H9 (cell line): Measurements from ENCODE around the gene TLE5. TPM values are rescaled to one million over a fixed set of nuclear protein-coding genes. Genes with fewer than 3 reads are reported as not detected.

Experiments used
- DNase-seq: peaks from one replicate; pipeline ENCODE4 v3.0.0-alpha.2; 2017
- H2AFZ ChIP-seq: one replicate; pipeline ENCODE4 v1.6.1; 2013; ENCODE audit warnings: mild to moderate bottlenecking, low read length, control low read depth, moderate library complexity
- H2AK5ac ChIP-seq: 2 replicates; pipeline ENCODE4 v1.6.1; 2013; ENCODE audit warnings: low read length, control low read depth, mixed read lengths; ENCODE audit not compliant: insufficient read length
- H2BK120ac ChIP-seq: one replicate; pipeline ENCODE4 v1.6.1; 2013; ENCODE audit warnings: low read depth, mild to moderate bottlenecking, low read length, control low read depth, inconsistent platforms; ENCODE audit not compliant: poor library complexity, severe bottlenecking
- H2BK12ac ChIP-seq: 2 replicates; pipeline ENCODE4 v1.6.1; 2013; ENCODE audit warnings: low read length, control low read depth, mixed read lengths, low read depth; ENCODE audit not compliant: insufficient read length
- H2BK15ac ChIP-seq: 2 replicates; pipeline ENCODE4 v1.6.1; 2013; ENCODE audit warnings: low read depth, low read length, control low read depth
- H2BK20ac ChIP-seq: one replicate; pipeline ENCODE4 v1.6.1; 2013; ENCODE audit warnings: low read depth, mild to moderate bottlenecking, low read length, control low read depth, inconsistent platforms; ENCODE audit not compliant: poor library complexity, severe bottlenecking
- H2BK5ac ChIP-seq: 2 replicates; pipeline ENCODE4 v1.6.1; 2013; ENCODE audit warnings: low read length, control low read depth, mixed read lengths; ENCODE audit not compliant: insufficient read length
- H3K14ac ChIP-seq: 2 replicates; pipeline ENCODE4 v1.6.1; 2013; ENCODE audit warnings: low read length, control low read depth; ENCODE audit not compliant: insufficient read depth
- H3K18ac ChIP-seq: 2 replicates; pipeline ENCODE4 v1.6.1; 2013; ENCODE audit warnings: low read depth, mild to moderate bottlenecking, mixed read lengths, low read length, control low read depth; ENCODE audit not compliant: insufficient read length
- H3K23ac ChIP-seq: 2 replicates; pipeline ENCODE4 v1.6.1; 2013; ENCODE audit warnings: low read length, control low read depth, mixed read lengths, low read depth; ENCODE audit not compliant: insufficient read length
- H3K23me2 ChIP-seq: 2 replicates; pipeline ENCODE4 v1.6.1; 2013; ENCODE audit warnings: low read depth, mild to moderate bottlenecking, mixed read lengths, low read length, control low read depth; ENCODE audit not compliant: insufficient read length, poor library complexity, severe bottlenecking
- H3K27ac ChIP-seq: 2 replicates; pipeline ENCODE4 v1.5.1; 2013; ENCODE audit warnings: low read length, control low read depth, mixed read lengths, low read depth; ENCODE audit not compliant: insufficient read length
- H3K27me3 ChIP-seq: 2 replicates; pipeline ENCODE4 v1.6.1; 2013; ENCODE audit warnings: low read length, control low read depth, inconsistent platforms; ENCODE audit not compliant: insufficient read depth
- H3K4ac ChIP-seq: 2 replicates; pipeline ENCODE4 v1.6.1; 2013; ENCODE audit warnings: low read depth, mild to moderate bottlenecking, control low read depth, inconsistent platforms, low read length, moderate library complexity
- H3K4me1 ChIP-seq: 2 replicates; pipeline ENCODE4 v1.6.1; 2013; ENCODE audit warnings: low read length, control low read depth, inconsistent platforms; ENCODE audit not compliant: insufficient read depth
- H3K4me2 ChIP-seq: 2 replicates; pipeline ENCODE4 v1.6.1; 2013; ENCODE audit warnings: low read length, control low read depth, mixed read lengths; ENCODE audit not compliant: insufficient read length, insufficient read depth
- H3K56ac ChIP-seq: 2 replicates; pipeline ENCODE4 v1.6.1; 2013; ENCODE audit warnings: low read depth, mild to moderate bottlenecking, mixed read lengths, low read length, control low read depth; ENCODE audit not compliant: insufficient read length
- H3K79me1 ChIP-seq: 2 replicates; pipeline ENCODE4 v1.6.1; 2013; ENCODE audit warnings: low read depth, mild to moderate bottlenecking, moderate library complexity, low read length, control low read depth, inconsistent platforms; ENCODE audit not compliant: insufficient read depth, poor library complexity, severe bottlenecking
- H3K79me2 ChIP-seq: 2 replicates; pipeline ENCODE4 v1.6.1; 2013; ENCODE audit warnings: low read length, control low read depth, inconsistent platforms; ENCODE audit not compliant: insufficient read depth
- H3K9ac ChIP-seq: 2 replicates; pipeline ENCODE4 v1.6.1; 2013; ENCODE audit warnings: low read length, control low read depth, mixed read lengths; ENCODE audit not compliant: insufficient read length; ENCODE audit errors: extremely low read depth
- H3K9me3 ChIP-seq: one replicate; pipeline ENCODE4 v1.6.1; 2013; ENCODE audit warnings: low read depth, low read length, inconsistent platforms; ENCODE audit not compliant: control insufficient read depth
- H3T11ph ChIP-seq: one replicate; pipeline ENCODE4 v1.6.1; 2013; ENCODE audit warnings: mild to moderate bottlenecking, low read length, control low read depth, inconsistent platforms
- H4K20me1 ChIP-seq: one replicate; pipeline ENCODE4 v1.6.1; 2013; ENCODE audit not compliant: control insufficient read depth, insufficient read length, insufficient read depth
- H4K5ac ChIP-seq: 2 replicates; pipeline ENCODE4 v1.6.1; 2013; ENCODE audit warnings: low read depth, mild to moderate bottlenecking, mixed read lengths, low read length, control low read depth; ENCODE audit not compliant: insufficient read length
- H4K8ac ChIP-seq: replicated peaks from 2 replicates; pipeline ENCODE4 v1.6.1; 2013; ENCODE audit warnings: low read length, control low read depth, mixed read lengths, low read depth; ENCODE audit not compliant: insufficient read length
- H4K91ac ChIP-seq: 2 replicates; pipeline ENCODE4 v1.6.1; 2013; ENCODE audit warnings: low read depth, mild to moderate bottlenecking, moderate library complexity, mixed read lengths, low read length, control low read depth; ENCODE audit not compliant: insufficient read length
- H3K27ac Mint-ChIP-seq, 3 experiments: 2 replicates in 2 of 3; 3 replicates in 1 of 3; pipeline ENCODE4 v1.8.0; 2020 to 2021; ENCODE audit warnings: mixed read lengths in 3 of 3, mild to moderate bottlenecking in 1 of 3, moderate library complexity in 1 of 3
- H3K27me3 Mint-ChIP-seq: 2 replicates; pipeline ENCODE4 v1.8.0; 2021; ENCODE audit warnings: low read depth, mild to moderate bottlenecking, moderate library complexity, mixed read lengths
- H3K36me3 Mint-ChIP-seq, 3 experiments: 2 replicates in 2 of 3; 3 replicates in 1 of 3; pipeline ENCODE4 v1.8.0; 2020 to 2021; ENCODE audit warnings: low read depth in 3 of 3, mixed read lengths in 3 of 3; ENCODE audit not compliant: insufficient read depth in 1 of 3
- H3K4me1 Mint-ChIP-seq, 2 experiments: 2 replicates each; pipeline ENCODE4 v1.8.0; 2020; ENCODE audit warnings: mixed read lengths in 2 of 2
- H3K4me3 Mint-ChIP-seq, 2 experiments: 2 replicates in 1 of 2; 3 replicates in 1 of 2; pipeline ENCODE4 v1.8.0; 2020 to 2021; ENCODE audit warnings: mild to moderate bottlenecking in 2 of 2, mixed read lengths in 2 of 2, moderate library complexity in 1 of 2
- H3K9me3 Mint-ChIP-seq, 2 experiments: 2 replicates in 1 of 2; 3 replicates in 1 of 2; pipeline ENCODE4 v1.8.0; 2020; ENCODE audit warnings: mild to moderate bottlenecking in 2 of 2, mixed read lengths in 2 of 2, moderate library complexity in 1 of 2
- WGBS: extraction: QIAGEN DNeasy Blood & Tissue Kit; methylation state at CpG from one replicate; pipeline ENCODE4 v1.1.7; 2013; ENCODE audit warnings: missing lambda C conversion rate, low lambda C conversion rate, mixed read lengths; ENCODE audit not compliant: insufficient read length; ENCODE audit errors: extremely low coverage; 5-methylcytosine and 5-hydroxymethylcytosine counted together
- total RNA-seq: library from RNA; stranded (reverse); gene quantifications from 2 replicates; pipeline ENCODE4 v1.2.1, GENCODE V29; 2021
- TF ChIP-seq, protein P1 (sequence below): fragments of 200-600 bp; sonication (generic); conservative IDR thresholded peaks from 3 replicates; pipeline ENCODE4 v1.8.0; 2021; ENCODE audit warnings: antibody characterized with exemption, mild to moderate bottlenecking

TLE5 gene
- total RNA-seq, 1 experiment from 2014 or later: 221 TPM

DNA sequence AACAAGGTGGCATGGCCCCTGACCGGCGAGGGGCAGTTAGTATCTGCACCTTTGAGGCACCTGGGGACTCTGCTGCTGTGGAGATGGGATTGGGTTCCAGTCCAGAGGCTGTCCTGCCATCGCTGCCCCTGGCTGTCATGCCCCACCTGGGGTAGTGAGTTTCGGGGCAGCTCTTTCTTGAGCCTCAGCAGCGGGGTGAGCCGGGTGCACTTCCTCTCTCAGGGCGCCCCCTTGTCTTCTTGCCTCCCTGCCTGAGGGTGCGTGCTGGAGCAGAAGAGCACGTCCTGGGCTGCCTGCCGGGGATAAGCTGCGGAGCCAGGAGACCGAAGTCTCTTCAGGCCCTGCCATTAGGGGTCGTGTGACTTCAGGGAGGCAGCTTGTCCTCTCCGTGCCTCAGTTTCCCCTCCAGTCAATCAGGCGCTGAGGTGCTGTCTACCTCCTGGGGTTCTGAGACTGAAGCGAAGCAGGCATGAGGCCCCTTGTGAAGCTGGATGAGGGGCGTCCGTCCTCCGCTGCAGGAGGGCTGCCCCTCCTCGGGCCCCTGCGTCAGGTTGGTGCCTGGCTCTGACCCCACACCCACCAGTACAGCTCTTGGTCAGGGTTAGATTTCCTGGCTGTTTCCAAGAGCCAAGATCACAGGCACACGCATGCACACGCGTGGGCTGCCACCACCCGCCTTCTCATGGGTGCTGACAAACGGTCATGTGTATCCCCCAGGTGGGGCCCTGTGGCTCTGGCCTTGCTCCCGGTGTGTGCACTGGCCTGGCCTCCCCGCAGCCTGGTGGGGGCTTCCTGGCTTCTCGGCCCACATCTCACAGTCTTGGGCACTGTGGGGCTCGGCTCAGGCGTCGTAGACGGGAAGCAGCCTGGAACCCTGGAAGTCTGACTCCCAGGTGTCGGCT lies 40.2 kb upstream of the TLE5 start:
- Histone ChIP-seq H3K23me2 (no peaks in the 10 kb centered on the region), H4K20me1 (peaks cover 12% of the 10 kb centered on the region), H2BK5ac (no peak overlapping the region), H3K9ac (no peak overlapping the region), H2BK15ac (no peak overlapping the region), H2BK20ac (peak overlapping the region; percentile 29), H4K8ac (no peak overlapping the region), H3K23ac (no peak overlapping the region), H3K18ac (no peak overlapping the region), H2BK120ac (no peak overlapping the region), H3K4ac (no peak overlapping the region), H3T11ph (no peak overlapping the region), H4K5ac (no peak overlapping the region), H3K14ac (no peak overlapping the region; the same call in 1 of the 2 replicates), H2AFZ (no peak overlapping the region), H3K4me2 (no peak overlapping the region), H3K27me3 (no peaks in the 10 kb centered on the region), H3K79me2 (peaks cover 23% of the 10 kb centered on the region; the same call in 1 of the 2 replicates), H3K79me1 (peaks cover 12% of the 10 kb centered on the region), H2BK12ac (no peak overlapping the region), H3K27ac (no peak overlapping the region), H3K56ac (no peak overlapping the region), H2AK5ac (no peak overlapping the region), H3K4me1 (no peaks in the 10 kb centered on the region), H4K91ac (no peak overlapping the region), H3K9me3 (no peaks in the 10 kb centered on the region)
- no peak for DNase-seq
- Mint-ChIP-seq H3K27me3 (no peaks in the 10 kb centered on the region), H3K4me1 (peaks cover 6 to 9% of the 10 kb centered on the region in 2 experiments; a peak in 3 of 4 replicates), H3K9me3 (no peaks in the 10 kb centered on the region), H3K4me3 (no peak overlapping the region), H3K36me3 (no peaks in the 10 kb centered on the region), H3K27ac (no peak overlapping the region)
- no CpG with 5 or more reads among the region's 34 CpGs for WGBS
- TF ChIP-seq, protein P1, sequence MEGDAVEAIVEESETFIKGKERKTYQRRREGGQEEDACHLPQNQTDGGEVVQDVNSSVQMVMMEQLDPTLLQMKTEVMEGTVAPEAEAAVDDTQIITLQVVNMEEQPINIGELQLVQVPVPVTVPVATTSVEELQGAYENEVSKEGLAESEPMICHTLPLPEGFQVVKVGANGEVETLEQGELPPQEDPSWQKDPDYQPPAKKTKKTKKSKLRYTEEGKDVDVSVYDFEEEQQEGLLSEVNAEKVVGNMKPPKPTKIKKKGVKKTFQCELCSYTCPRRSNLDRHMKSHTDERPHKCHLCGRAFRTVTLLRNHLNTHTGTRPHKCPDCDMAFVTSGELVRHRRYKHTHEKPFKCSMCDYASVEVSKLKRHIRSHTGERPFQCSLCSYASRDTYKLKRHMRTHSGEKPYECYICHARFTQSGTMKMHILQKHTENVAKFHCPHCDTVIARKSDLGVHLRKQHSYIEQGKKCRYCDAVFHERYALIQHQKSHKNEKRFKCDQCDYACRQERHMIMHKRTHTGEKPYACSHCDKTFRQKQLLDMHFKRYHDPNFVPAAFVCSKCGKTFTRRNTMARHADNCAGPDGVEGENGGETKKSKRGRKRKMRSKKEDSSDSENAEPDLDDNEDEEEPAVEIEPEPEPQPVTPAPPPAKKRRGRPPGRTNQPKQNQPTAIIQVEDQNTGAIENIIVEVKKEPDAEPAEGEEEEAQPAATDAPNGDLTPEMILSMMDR: no peak
